BJ (cell line): ENCODE measurements around the gene PTPRG. TPM values are rescaled to one million over a fixed set of nuclear protein-coding genes. Genes with fewer than 3 reads are reported as not detected.

Source experiments
- CTCF ChIA-PET: fragments of 350-600 bp; formaldehyde crosslinking; extraction: SDS; loops from one replicate; lab custom pipeline; 2021; ENCODE audit warnings: antibody characterized with exemption, inconsistent platforms; lab: Yijun Ruan, JAX
- POLR2A ChIA-PET: fragments of 300-600 bp; sonication (Branson Sonifier 250); formaldehyde crosslinking; extraction: SDS; loops from one replicate; lab custom pipeline; 2021; ENCODE audit warnings: antibody characterized with exemption; lab: Charles Lee
- DNase-seq: peaks from one replicate; pipeline ENCODE4 v3.0.0-alpha.2; 2011; ENCODE audit warnings: low read depth
- H3K27me3 ChIP-seq: 2 replicates; pipeline ENCODE4 v1.6.0; 2011; ENCODE audit warnings: low read length; ENCODE audit not compliant: control insufficient read depth, insufficient read depth
- H3K36me3 ChIP-seq: 2 replicates; pipeline ENCODE4 v1.5.1; 2011; ENCODE audit warnings: low read length; ENCODE audit not compliant: control insufficient read depth, insufficient read depth
- H3K4me3 ChIP-seq: 2 replicates; pipeline ENCODE4 v1.5.1; 2011; ENCODE audit warnings: low read depth, mild to moderate bottlenecking, control low read depth, low read length
- polyA plus RNA-seq: library from polyadenylated mRNA; depleted of rRNA; stranded (reverse); fragments of >200 nt; gene quantifications from 2 replicates; pipeline ENCODE4 v1.2.3, GENCODE V29; 2011
- TF ChIP-seq, protein P1 (sequence below): IDR thresholded peaks from 2 replicates; pipeline ENCODE4 v1.5.1; 2011; ENCODE audit warnings: low read depth, mild to moderate bottlenecking, control low read depth, inconsistent platforms, low read length, moderate library complexity; ENCODE audit not compliant: insufficient read depth

The PTPRG gene
- polyA plus RNA-seq, 1 experiment = 20.8 TPM

DNA sequence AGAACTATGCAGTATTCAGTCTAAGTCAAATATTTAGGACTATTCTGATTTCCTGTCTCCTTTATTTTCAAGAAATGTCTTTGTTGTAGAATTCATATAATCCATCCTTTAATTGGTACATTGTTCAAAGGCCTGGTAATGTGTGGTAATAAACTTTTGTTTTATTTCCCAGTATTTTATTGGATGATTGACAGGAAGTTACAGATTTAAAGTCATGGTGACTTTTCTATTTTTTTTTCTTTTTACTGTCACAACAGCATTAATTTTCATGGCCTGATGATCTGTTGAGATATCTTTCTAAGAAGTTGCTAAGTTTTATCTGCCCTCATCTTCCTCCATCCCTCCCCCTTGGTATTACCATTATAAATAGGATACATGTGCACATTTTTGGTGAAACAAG is 161.7 kb downstream of the PTPRG start:
- ChIA-PET POLR2A (no interaction called here), CTCF (no interaction called here)
- Histone ChIP-seq H3K36me3 (no peaks in the 10 kb centered on the region), H3K4me3 (no peak overlapping the region), H3K27me3 (no peaks in the 10 kb centered on the region)
- DNase-seq = no peak
- TF ChIP-seq, protein P1, sequence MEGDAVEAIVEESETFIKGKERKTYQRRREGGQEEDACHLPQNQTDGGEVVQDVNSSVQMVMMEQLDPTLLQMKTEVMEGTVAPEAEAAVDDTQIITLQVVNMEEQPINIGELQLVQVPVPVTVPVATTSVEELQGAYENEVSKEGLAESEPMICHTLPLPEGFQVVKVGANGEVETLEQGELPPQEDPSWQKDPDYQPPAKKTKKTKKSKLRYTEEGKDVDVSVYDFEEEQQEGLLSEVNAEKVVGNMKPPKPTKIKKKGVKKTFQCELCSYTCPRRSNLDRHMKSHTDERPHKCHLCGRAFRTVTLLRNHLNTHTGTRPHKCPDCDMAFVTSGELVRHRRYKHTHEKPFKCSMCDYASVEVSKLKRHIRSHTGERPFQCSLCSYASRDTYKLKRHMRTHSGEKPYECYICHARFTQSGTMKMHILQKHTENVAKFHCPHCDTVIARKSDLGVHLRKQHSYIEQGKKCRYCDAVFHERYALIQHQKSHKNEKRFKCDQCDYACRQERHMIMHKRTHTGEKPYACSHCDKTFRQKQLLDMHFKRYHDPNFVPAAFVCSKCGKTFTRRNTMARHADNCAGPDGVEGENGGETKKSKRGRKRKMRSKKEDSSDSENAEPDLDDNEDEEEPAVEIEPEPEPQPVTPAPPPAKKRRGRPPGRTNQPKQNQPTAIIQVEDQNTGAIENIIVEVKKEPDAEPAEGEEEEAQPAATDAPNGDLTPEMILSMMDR = no peak

DNA sequence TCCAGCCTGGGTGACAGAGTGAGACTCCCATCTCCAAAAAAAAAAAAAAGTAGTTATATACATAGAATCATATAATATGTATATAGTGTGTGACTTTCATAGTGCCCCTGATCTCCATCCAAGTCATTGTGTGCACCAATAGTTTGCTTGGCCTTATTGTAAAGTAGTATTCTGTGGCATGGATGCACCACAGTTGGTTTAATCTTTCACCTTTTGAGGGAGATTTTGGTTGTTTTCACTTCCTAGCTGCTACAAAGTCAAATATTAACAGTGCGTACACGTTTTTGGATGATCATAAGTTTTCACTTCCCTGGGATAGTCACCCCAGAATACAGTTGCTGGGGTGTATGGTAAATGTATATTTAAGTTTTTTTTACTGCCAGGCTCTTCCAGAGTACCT is 162.8 kb downstream of the PTPRG start:
- H3K4me3 ChIP-seq = no peak overlapping the region
- ChIA-PET POLR2A (no interaction called here), CTCF (no interaction called here)
- no peaks in the 10 kb centered on the region for H3K27me3 ChIP-seq
- H3K36me3 ChIP-seq = no peaks in the 10 kb centered on the region
- TF ChIP-seq, protein P1 = no peak
- DNase-seq = no peak

DNA sequence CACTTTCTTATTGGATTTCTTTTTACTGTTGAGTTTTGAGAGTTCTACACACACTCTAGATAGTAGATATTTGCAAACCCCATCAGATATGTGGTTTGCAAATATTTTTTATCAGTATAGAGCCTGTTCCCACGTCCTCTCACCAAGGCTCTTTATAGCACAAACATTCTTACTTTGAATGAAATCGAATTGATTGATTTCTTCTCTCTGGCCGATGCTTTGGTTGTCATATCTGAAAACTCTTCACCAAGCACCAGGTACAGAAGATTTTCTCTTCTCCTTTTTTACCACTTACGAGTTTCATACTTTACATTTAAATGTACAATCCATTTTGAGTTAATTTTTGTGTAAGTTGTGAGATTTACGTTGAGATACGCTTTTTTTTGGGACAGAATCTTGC is 163.4 kb downstream of the PTPRG start:
- TF ChIP-seq, protein P1 = no peak
- DNase-seq = no peak
- Histone ChIP-seq H3K4me3 (no peak overlapping the region), H3K36me3 (no peaks in the 10 kb centered on the region), H3K27me3 (no peaks in the 10 kb centered on the region)
- CTCF ChIA-PET = no interaction called here
- POLR2A ChIA-PET = no interaction called here

DNA sequence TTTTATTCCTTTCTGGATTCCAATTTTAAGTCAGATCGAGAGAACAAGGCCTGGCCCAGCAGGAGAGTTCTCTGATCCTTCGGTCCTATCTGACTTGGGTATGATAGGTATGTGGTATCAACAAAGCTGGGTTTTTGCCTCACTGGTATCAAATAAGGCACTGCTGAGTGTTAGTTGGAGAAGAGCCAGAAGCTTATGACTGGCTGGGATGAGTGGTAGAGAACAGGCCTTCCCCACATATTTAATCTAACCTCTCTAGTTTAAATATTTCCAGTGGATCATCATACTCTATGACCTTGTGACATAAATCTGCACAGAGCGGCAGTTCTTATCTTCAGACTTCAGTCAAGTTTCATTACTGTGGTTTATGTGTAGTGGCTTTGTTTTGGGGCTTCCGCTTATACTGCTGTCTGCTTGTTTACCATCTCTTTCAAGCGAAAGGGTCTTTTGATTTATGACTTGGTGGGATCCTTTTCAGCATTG is 164.5 kb downstream of the PTPRG start:
- no peaks in the 10 kb centered on the region for H3K27me3 ChIP-seq
- DNase-seq = no peak
- ChIA-PET CTCF (no interaction called here), POLR2A (no interaction called here)
- no peaks in the 10 kb centered on the region for H3K36me3 ChIP-seq
- TF ChIP-seq, protein P1 = no peak
- H3K4me3 ChIP-seq = no peak overlapping the region

DNA sequence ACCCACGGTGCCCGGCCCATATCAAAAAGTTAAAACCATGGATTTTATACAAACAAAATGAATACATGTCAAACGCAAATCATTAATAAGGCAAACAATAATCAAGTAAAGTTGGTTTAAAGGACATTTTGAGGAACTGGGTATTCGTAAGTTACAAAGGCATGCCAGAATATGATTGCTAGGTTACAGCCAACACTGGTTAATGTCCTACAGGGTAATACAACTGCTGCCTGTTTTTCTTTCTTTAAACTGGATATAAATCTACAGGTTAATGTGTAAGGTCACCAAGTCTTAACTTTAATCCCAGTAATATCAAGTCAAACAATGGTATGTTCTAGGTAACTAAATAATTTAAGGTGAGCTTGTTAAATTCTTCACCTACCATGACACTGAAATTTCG is 166.1 kb downstream of the PTPRG start:
- POLR2A ChIA-PET = no interaction called here
- Histone ChIP-seq H3K36me3 (no peaks in the 10 kb centered on the region), H3K27me3 (no peaks in the 10 kb centered on the region), H3K4me3 (no peak overlapping the region)
- no peak for DNase-seq
- TF ChIP-seq, protein P1 = no peak
- CTCF ChIA-PET = interaction anchor here (0.6 to 0.7 kb wide), 2 partner anchors 53 to 82 kb away, joined by 3 to 4 read pairs; no protein-coding TSS in a partner anchor
